GM19240 (cell line): ENCODE data around the gene ARMH1.
"Not testable (repeated sequence)": the region's sequence is repeated elsewhere in the genome, so short reads cannot be mapped to it uniquely, and the experiment has no call there.

Source experiments
- DNase-seq: peaks from one replicate; pipeline ENCODE4 v3.0.0; 2011; ENCODE audit warnings: low spot score; ENCODE audit not compliant: insufficient read length

ARMH1 gene

DNA sequence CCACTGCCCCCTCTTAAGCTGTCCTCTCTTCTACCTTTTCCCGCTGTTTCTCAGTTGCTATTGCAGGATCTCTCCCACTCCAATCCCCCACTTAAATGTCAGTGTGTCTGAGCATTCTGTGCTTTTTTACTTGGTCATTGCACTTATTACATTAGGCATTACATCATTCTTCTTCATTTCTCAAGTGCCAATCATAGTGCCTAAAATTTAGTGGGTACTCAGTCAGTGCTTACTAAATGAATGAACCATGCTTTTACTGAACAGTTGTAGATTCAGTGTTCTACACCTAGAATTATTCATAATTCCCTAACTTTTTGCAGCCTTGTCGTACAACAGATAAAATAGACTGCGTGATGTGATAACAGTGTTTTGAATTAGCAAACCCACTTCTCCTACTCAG lies 19.4 kb downstream of the ARMH1 start:
- DNase-seq = no peak

DNA sequence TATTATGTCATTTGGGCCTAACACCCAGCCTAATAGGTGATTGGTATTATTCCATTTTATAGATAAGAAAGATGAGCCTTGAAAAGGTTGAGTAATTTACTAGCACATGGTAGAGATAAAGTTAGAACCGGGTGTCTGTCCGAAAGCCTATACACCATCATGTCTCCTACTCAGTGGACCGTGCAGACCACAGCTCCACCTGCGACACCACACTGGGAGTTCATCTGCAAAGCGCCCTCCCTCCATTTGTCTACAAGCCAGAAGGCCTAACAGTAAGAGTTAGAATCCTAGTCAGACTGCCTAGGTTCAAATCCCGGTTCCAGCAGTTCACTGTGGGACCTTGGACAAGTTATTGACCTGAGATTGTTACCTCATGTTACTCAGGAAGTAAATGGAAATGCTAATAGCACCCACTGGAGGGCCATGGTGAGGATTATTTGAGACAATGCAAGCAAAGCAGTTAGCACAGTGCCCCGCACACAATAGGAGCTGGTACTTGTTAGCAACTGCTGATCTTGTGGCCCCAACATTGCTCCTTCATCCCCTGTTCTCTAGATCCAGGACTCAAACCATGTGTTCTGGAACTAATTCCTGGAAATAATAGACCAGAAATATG lies 20.5 kb downstream of the ARMH1 start:
- peak; percentile 50 for DNase-seq

DNA sequence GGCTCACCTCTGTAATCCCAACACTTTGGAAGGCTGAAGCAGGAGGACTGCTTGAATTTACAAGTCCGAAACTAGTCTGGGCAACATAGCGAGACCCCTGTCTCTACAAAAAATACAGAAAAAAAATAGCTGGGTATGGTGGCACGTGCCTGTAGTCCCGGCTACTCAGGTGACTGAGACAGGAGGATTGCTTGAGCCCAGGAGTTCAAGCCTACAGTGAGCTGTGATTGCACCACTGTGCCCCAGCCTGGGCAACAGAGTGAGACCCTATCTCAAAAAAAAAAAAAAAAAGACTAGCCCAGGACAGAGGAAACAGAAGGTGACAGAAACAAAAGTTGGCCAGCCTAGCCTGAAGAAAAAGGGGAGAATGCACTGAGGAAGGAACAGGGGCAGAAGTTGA lies 21.2 kb downstream of the ARMH1 start:
- DNase-seq = no peak

DNA sequence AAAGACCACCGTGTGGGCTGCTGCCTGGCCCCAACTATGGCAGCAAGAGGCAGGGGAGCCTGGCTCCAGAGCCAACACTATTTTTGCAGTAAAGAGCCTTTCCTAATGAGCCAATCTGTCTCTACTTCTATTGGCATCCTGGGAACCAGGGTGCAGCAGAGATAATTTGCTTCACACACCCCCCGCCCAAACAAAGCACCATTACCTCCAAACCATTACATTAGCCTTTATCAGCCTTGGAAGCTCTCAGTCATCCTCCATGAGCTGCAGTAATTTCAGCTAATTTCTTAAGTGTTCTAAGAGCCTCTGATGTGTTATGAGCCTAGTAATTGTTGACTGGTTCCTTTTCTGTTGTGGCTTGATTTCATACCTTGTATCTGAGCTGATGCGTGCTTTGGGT lies 21.6 kb downstream of the ARMH1 start:
- DNase-seq = no peak

DNA sequence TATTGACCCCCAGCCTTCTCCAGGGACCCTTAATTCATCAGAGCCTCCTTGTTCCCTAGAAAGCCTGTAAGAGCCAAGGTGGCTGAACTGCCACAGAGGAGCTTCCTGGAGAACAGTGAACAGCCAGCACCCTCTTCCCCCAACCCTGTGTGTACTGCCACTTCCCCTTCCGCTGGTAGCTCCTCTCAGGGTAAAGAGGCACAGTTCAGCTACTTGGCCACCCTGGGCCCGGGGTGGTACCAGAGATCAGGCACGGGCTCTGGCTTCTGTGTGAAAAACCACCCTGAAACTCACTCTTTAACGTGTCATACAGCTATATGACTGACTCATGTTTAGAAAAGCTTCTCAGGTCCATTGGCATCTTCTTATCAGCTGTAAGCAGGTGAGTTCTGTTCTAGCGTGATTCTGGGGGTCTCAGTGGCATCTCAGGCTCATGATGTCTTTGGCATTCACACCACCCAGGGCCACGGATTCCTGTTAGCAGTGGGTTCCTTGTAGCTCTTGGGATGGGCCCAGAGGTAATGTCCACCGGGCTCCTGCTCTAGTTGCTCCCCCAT lies 22.4 kb downstream of the ARMH1 start:
- DNase-seq = no peak

DNA sequence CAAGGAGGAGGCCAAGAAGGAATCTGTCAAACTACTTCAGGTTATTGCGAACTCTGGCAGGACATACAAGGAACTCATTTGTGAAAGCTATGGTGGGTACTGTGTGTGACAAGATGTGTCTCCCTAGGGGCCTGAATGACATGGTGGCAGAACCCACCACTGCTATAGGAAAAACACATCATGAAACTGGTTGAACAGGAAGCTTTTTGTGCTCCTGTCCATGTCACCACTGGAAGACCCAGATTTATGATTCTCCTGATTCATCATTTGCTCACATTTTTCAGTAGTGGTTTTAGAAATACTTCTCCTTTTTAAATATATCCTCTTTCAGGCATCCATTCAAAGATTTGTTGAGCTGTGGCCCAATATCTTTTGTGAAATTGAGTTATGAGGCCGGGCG lies 23.6 kb downstream of the ARMH1 start:
- DNase-seq = no peak

DNA sequence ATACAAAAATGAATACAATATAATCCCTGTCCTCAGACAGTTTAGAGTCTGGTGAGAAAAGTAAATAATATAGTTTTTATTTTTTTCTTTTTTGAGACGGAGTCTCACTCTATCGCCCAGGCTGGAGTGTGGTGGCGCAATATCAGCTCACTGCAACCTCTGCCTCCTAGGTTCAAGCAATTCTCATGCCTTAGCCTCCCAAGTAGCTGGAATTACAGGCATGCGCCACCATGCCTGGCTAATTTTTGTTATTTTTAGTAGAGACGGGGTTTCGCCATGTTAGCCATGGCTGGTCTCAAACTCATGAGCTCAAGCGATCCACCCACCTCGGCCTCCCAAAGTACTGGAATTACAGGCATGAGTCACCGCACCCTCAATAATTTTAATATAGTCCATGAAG lies 24.9 kb downstream of the ARMH1 start:
- DNase-seq = not testable (repeated sequence)

DNA sequence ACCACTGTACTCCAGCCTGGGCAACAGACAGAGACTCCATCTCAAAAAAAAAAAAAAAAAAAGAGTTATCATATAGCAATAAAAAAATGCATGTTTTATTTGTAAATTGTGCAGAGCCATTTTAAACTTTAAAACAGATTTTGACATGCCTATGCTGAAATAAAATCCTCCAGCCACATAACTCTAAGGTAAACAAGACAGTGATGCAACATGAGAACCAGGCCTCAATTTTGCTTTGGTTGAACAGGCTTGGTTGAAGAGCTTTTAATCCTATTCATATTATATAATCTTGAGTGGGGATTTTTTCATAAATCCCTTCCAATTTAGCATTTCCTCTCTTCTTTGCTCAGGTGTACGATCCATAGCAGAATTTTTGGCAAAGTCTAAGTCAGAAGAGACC lies 26.1 kb downstream of the ARMH1 start:
- DNase-seq = no peak

DNA sequence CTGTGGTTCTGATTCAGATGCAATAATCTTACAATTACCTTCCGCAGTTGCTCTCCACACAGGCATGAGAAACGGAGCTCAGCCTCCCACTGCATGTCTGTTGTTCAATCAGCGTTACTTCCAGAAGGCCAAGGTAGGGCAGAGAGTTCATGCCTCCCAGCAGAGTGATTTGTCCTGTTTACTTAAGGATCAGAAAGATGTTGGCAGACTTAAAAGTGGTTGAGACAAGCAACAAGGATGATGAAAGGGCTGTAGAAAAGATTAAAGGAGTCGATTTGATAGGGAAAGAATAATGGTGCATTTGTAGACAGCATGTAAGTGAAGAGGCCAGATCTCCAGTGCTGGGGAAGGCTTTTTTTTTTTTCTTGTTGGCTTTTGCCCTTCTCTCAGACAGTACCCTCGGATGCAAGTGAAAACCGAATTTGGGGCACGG lies 26.6 kb downstream of the ARMH1 start:
- no peak for DNase-seq

DNA sequence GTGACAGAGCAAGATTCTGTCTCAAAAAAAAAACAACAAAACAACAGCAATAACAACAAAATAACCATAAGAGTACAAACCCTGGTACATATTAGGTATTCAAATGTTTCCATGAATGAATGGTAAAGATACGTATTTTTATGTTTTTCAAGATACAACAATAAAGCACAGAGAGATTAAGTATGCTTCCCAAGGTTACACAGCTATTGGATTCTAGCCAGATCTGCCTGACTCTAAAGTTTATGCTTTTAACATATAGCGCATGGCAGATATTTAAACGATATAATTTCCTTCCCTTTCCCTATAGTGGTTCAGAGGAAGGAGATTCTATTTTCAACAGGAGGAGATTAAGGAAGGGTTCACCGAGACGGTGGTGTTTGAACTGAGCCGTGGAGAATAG lies 31.0 kb downstream of the ARMH1 start:
- no peak for DNase-seq

DNA sequence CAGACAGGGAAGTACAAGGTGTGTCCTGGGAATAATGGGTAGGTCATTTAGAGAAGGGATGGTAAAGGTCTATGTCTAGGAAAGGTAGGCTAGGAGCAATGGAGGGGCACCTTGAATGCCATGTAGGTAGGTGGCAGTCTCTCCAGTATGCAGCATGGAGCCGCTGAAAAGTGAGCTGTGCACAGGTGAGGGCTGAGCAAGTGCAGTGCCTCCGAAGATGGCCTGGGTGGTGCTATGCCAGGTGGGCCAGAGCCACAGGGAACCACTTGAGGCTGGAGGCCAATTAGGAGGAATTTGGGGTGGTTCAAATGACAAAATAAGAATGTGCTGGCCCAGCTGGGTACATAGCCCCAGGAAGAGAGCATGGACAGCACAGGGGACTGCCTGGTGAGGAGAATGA lies 31.4 kb downstream of the ARMH1 start:
- DNase-seq = no peak

DNA sequence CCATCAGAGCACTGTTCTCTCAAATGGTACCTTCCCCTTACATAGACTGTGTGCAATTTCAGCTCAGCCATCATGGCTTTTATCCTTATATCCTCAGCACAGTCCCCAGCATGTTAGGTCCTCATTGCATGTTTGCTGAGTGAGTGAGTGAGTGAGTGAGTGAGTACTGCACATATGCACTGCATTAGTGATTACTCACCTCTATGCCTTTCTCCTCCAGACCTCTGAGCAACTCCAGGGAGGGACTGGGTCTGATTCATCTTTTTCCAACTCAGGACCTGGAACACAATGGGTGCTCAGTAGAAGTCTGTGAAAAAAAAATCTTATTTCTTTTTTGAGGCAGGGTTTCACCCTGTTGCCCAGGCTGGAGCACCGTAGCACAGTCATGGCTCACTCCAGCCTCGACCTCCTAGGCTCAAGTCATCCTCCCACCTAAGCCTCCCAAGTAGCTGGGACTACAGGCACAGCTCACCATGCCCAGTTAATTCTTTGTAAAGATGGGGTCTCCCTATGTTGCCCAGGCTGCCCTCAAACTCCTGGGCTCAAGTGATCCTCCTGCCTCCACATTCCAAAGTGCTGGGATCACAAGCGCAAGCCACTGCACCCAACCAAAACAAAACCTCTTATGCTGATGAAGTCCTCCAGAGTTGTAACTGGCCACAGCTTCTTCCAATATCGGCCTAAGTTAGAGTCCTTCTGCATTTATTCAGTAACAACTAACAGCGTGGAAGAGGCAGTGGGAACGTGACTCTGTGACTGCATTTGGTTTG lies 32.8 kb downstream of the ARMH1 start:
- no peak for DNase-seq

DNA sequence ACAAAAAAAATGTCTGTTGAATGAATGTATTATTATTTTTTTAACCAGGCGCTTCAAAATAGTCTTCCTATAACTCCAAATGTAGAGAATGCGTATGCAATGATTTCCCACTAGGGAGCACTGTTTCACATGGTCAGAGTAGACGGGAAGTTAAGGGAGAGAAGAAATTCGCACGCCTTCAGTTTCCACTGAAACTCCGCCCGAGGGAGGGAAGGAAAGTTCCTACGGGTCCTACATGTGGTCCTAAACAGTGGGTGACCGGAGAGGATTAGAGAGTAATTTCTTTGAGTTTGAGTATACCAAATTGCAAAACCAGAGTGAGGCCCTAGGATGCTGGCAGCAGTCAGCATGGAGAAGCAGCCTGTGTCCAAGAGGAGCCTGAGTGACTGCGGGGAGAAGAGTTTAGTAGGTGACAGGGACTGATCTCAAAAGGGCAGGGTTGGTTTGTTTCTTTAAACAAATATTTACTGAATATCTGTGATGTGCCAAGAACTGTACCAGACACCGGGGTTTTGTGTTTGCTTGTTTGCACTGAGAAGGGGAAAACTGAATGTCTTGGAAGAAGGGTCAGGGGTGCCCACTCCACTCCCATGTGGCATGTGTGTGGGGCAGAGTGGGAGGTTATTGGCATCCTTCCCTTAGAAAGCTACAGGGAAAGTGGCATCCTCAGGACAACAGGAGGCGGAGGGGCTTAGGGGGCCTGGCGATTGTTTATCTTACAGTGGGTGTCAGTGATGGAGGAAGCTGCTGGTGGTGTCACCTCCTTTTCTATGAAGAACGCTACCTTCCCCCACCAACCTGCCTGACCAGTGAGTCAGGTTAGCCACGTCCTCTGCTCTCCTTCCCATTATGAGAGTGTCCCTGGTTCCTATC lies 33.7 kb downstream of the ARMH1 start:
- no peak for DNase-seq

DNA sequence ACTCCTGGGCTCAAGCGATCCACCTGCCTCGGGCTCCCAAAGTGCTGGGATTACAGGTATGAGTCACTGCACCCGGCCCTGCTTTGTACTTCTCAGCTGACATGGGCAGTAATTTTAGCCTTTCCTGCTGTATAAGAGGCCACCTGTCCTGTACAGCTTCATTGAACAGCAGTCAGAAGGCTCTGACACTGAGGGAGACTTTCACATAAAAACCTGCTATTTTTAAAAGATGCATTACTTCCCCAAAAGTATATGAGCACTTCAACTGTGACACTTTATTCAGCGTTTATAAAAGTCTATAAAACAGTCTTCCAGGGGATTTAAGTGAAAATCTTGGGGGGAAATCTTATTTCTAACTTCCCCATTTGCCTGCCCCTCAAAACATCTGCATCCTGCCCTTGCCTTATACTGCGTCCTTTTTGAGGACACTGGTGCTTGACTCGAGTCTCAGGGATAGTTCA lies 38.8 kb downstream of the ARMH1 start:
- DNase-seq = no peak

DNA sequence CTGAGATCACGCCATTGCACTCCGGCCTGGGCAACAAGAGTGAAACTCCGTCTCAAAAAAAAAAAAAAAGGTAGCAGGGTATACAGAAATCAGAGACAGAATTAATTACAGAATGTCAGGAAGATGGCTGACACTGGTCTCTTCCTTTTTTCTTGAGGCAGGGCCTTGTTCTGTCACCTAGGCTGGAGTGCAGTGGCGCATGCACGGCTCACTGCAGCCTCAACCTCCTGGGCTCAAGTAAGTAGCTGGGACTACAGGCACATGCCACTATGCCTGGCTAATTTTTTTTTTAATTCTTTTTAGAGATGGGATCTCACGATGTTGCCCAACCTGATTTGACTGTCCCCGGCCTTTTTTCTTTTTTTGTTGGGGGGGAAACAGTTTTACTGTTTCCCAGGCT lies 40.0 kb downstream of the ARMH1 start:
- no peak for DNase-seq

DNA sequence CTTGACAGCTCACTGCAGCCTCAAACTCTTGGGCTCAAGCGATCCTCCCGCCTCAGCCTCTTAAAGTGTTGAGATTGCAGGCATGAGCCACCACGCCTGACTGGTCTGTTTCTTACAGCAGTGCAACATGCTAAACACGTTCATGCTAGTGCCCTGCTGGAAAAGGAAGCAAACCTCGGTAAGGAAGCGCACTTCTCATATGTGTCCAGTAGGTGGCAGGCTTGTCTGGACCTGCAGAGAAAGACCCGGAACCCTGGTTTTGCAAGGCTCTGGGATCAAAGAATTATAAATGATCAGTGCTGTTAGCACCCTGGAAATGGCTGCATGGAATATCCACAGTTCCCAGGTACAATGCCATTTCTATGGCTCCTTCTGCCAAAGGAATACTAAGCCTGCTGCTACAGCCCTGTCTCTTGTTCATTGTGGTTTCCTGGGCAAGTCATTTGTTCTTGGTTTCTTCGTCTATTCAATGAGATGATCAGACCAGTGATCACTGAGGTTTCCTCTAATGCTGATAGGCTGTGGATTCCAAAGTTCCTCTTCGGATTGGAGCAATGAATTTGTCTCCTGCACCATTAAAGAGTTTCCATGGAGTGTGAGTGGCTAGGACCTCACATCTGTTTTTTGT lies 40.5 kb downstream of the ARMH1 start:
- DNase-seq = peak; percentile 45

DNA sequence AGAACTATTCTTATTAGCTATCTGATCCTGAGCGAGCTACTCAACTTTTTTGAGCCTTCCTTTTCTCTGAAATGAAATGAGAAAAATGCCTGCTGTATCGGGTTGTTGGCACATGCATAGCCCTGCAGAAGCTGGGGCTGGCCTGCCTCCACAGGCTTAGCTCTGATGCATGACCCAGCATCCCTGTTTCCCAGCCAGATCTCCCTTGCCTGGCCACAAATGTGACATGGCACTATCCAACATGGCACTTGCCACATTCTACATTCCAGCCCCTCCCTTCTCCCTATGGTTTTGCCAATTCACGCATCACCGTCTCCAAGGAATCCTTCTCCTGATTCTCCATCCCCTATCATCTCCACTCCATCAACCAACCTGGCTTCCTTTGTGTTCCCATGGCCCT lies 42.6 kb downstream of the ARMH1 start:
- no peak for DNase-seq

DNA sequence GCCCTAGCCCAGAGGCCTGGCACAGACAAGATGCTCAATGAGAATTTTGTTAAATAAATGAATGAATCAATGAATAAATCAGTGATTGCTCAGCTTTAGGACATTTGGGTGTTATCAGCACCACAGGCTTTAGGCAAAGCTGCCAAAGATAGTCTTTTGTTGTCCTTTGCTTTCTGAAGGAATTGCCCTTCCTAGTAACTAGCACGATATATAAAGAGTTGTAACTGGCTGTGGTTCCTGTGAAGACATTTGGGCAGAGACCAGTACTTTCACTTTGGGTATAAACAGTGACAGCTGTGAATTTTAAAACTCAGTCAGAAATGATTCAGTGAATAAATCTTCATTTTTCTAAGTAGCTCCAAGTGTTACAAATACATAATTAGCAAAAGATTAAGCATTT lies 43.1 kb downstream of the ARMH1 start:
- DNase-seq = no peak

DNA sequence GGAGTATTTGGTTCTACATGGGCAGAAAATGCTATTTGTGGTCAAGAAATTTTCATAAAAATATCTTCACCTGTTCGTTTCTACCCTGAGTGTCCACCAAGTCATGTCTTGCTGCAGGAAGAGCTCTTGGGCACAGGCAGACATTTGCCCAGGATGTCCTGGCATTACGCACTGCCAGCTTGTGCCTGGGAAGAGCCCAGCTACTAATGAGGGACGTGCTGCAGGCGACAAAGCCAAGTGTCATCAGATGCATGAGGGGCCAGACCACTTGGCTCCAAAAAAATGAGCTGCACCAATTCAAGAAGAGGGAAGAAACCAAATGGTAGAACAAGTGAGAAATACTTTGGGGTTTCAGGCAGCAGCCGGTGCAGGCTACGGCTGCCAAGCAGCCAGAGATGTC lies 43.6 kb downstream of the ARMH1 start:
- DNase-seq = no peak

DNA sequence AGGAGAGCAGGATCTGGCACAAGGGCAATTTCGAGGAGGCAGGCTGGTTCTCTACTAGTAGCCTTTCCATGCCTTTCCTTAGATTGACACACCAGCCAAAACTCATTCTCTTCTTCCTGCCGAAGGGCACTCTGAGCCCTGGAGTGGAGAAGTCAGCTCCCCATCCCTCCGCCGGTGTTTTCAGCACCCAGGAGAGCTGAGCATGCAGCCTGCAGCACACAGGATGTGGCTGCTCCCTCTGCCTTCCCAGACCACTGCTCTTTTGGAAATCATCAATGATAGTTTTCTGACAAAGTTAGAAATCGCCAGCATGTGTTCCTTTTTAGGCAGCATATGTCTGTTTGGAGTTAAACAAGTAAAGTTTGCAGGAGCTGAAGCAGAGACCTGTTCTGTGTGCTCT lies 44.8 kb downstream of the ARMH1 start:
- no peak for DNase-seq

DNA sequence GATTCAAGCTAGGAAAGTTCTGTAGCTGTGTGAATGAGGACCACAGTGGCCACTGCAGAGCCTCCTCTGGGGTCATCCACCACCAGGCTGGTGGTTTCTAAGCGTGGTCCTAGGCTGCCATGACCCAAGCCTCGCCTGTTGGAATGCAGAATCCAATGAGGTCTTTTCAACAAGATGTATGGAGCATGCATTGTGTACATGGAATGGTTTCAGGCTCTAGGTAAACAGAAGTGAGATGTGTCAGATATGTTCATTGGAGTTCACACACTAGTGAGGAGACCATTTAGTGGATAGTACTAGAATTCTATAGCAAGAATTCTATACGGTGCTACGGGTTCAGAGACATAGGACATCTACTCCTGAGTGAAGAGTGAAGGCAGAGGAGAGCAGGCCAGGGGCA lies 45.8 kb downstream of the ARMH1 start:
- no peak for DNase-seq
